ENCODE results near the gene UROD. TPM values are rescaled to one million over a fixed set of nuclear protein-coding genes. Genes with fewer than 3 reads are reported as not detected.

Gene UROD
- total and polyA plus RNA-seq, 4 donors: 78.5 to 717 (median 102) TPM

GRCh38 chr1:44970317-44970716, 41.7 kb upstream of the UROD start:
- no peaks in the 10 kb centered on the region for H3K4me1 ChIP-seq (ENCODE audit: control insufficient read depth in 4 of 4, insufficient read depth in 4 of 4, low read length in 3 of 4)
- TF ChIP-seq GABPA (IDR thresholded peaks at IDR 0.05 in 1 of 2, conservative IDR thresholded peaks at IDR 0.05 in 1 of 2) (no peak), YY1 (IDR thresholded peaks at IDR 0.05) (no peak), HNF4G (IDR thresholded peaks at IDR 0.05) (no peak), ATF3 (IDR thresholded peaks at IDR 0.05) (no peak), FOXA1 (IDR thresholded peaks at IDR 0.05) (no peak), RAD21 (IDR thresholded peaks at IDR 0.05) (no peak), RXRA (IDR thresholded peaks at IDR 0.05) (no peak), JUND (IDR thresholded peaks at IDR 0.05) (no peak), NR2F2 (IDR thresholded peaks at IDR 0.05) (no peak), ZBTB33 (IDR thresholded peaks at IDR 0.05) (no peak), FOXA2 (IDR thresholded peaks at IDR 0.05) (no peak)
- no peak for DNase-seq (ENCODE audit: low spot score)
- no peaks in the 10 kb centered on the region for H3K27me3 ChIP-seq (ENCODE audit: control insufficient read depth in 4 of 4, insufficient read depth in 4 of 4, low read length in 3 of 4)
- no peaks in the 10 kb centered on the region for H3K9me3 ChIP-seq (ENCODE audit: control insufficient read depth in 4 of 4, low read length in 3 of 4)
- no peak overlapping the region for H3K4me3 ChIP-seq (ENCODE audit: low read depth in 1 of 3, low read length in 3 of 3)
- peaks cover 4 to 9% (median 6%) of the 10 kb centered on the region in 4 donors for H3K36me3 ChIP-seq (ENCODE audit: control insufficient read depth in 4 of 4, insufficient read depth in 3 of 4, low read depth in 1 of 4, low read length in 3 of 4)
- WGBS: 68% methylated on average over 4 of the region's 4 CpGs
- no peak overlapping the region for H3K9ac ChIP-seq (ENCODE audit: low read depth in 1 of 2, low read length in 2 of 2)
- H3K27ac ChIP-seq (ENCODE audit: low read depth in 1 of 2, low read length in 2 of 2): no peak overlapping the region

GRCh38 chr1:44973645-44974044, 38.4 kb upstream of the UROD start:
- no peak overlapping the region for H3K27ac ChIP-seq (ENCODE audit: low read depth in 1 of 2, low read length in 2 of 2)
- H3K9ac ChIP-seq (ENCODE audit: low read depth in 1 of 2, low read length in 2 of 2): no peak overlapping the region
- H3K9me3 ChIP-seq (ENCODE audit: control insufficient read depth in 4 of 4, low read length in 3 of 4): no peaks in the 10 kb centered on the region
- H3K4me3 ChIP-seq (ENCODE audit: low read depth in 1 of 3, low read length in 3 of 3): no peak overlapping the region
- no peaks in the 10 kb centered on the region for H3K4me1 ChIP-seq (ENCODE audit: control insufficient read depth in 4 of 4, insufficient read depth in 4 of 4, low read length in 3 of 4)
- peaks cover 10 to 31% (median 27%) of the 10 kb centered on the region in 4 donors for H3K36me3 ChIP-seq (ENCODE audit: control insufficient read depth in 4 of 4, insufficient read depth in 3 of 4, low read depth in 1 of 4, low read length in 3 of 4)
- no peak for DNase-seq (ENCODE audit: low spot score)
- 89% methylated on average over 1 of the region's 1 CpG for WGBS
- no peak for TF ChIP-seq HNF4A (conservative IDR thresholded peaks at IDR 0.05)
- no peak for TF ChIP-seq NR2F2 (IDR thresholded peaks at IDR 0.05)
- no peak for TF ChIP-seq GABPA (IDR thresholded peaks at IDR 0.05 in 1 of 2, conservative IDR thresholded peaks at IDR 0.05 in 1 of 2)
- no peak for TF ChIP-seq ATF3 (IDR thresholded peaks at IDR 0.05)
- no peak for TF ChIP-seq FOXA1 (IDR thresholded peaks at IDR 0.05)
- no peak for TF ChIP-seq ZBTB33 (IDR thresholded peaks at IDR 0.05)
- H3K27me3 ChIP-seq (ENCODE audit: control insufficient read depth in 4 of 4, insufficient read depth in 4 of 4, low read length in 3 of 4): no peaks in the 10 kb centered on the region

- no peak overlapping the region for H3K4me3 ChIP-seq (ENCODE audit: low read depth in 1 of 3, low read length in 3 of 3)
- H3K36me3 ChIP-seq (ENCODE audit: control insufficient read depth in 4 of 4, insufficient read depth in 3 of 4, low read depth in 1 of 4, low read length in 3 of 4): peaks cover 20 to 42% (median 34%) of the 10 kb centered on the region in 4 donors
- no peak overlapping the region for H3K27ac ChIP-seq (ENCODE audit: low read depth in 1 of 2, low read length in 2 of 2)
- WGBS: 98% methylated on average over 2 of the region's 2 CpGs
- H3K4me1 ChIP-seq (ENCODE audit: control insufficient read depth in 4 of 4, insufficient read depth in 4 of 4, low read length in 3 of 4): no peaks in the 10 kb centered on the region
- no peaks in the 10 kb centered on the region for H3K27me3 ChIP-seq (ENCODE audit: control insufficient read depth in 4 of 4, insufficient read depth in 4 of 4, low read length in 3 of 4)
- DNase-seq (ENCODE audit: low spot score): no peak
- H3K9ac ChIP-seq (ENCODE audit: low read depth in 1 of 2, low read length in 2 of 2): no peak overlapping the region
- H3K9me3 ChIP-seq (ENCODE audit: control insufficient read depth in 4 of 4, low read length in 3 of 4): no peaks in the 10 kb centered on the region
- TF ChIP-seq ZBTB33 (IDR thresholded peaks at IDR 0.05) (no peak), NR2F2 (IDR thresholded peaks at IDR 0.05) (no peak), HNF4G (IDR thresholded peaks at IDR 0.05) (no peak), FOXA1 (IDR thresholded peaks at IDR 0.05) (no peak), JUND (IDR thresholded peaks at IDR 0.05) (no peak), GABPA (IDR thresholded peaks at IDR 0.05 in 1 of 2, conservative IDR thresholded peaks at IDR 0.05 in 1 of 2) (no peak), SP1 (IDR thresholded peaks at IDR 0.05) (no peak), REST (IDR thresholded peaks at IDR 0.05) (no peak), HNF4A (conservative IDR thresholded peaks at IDR 0.05) (no peak), EGR1 (IDR thresholded peaks at IDR 0.05; ENCODE audit: low read depth in 2 of 2) (no peak)
These were observed 35.8 kb upstream of the UROD start for GRCh38 chr1:44976252-44976651.

Data from liver (tissue), 9 donors.